ENCODE data around the gene BCL2L13.
A peak's percentile ranks its signal among the peaks of the same experiment; 100 is the strongest.

Gene BCL2L13

GRCh38 chr22:17719911-17720310 is 81.4 kb downstream of the BCL2L13 start:
- DNase-seq = no peak
- H3K14ac ChIP-seq (ENCODE audit: low read length in 2 of 2) = no peak overlapping the region
- no peak overlapping the region for H4K8ac ChIP-seq (ENCODE audit: low read length)
- H2BK15ac ChIP-seq (ENCODE audit: low read depth, poor library complexity, severe bottlenecking) = no peak overlapping the region
- whole genome bisulfite sequencing = 96% methylated on average over 3 of the region's 5 CpGs
- no peak overlapping the region for H2BK12ac ChIP-seq (ENCODE audit: low read length in 2 of 2)
- H4K91ac ChIP-seq (ENCODE audit: low read length) = no peak overlapping the region
- no peak overlapping the region for H2BK5ac ChIP-seq (ENCODE audit: low read depth, low read length, poor library complexity, severe bottlenecking)
- no peak overlapping the region for H3K23ac ChIP-seq (ENCODE audit: low read length in 2 of 2)
- no peaks in the 10 kb centered on the region for H3K9me3 ChIP-seq (ENCODE audit: control insufficient read depth, low read length)
- no peak overlapping the region for H3K4ac ChIP-seq (ENCODE audit: low read depth in 1 of 2, low read length in 2 of 2)
- no peak overlapping the region for H3K9ac ChIP-seq (ENCODE audit: low read length)
- H3K18ac ChIP-seq (ENCODE audit: low read depth in 1 of 2, low read length in 2 of 2) = no peak overlapping the region
- no peak overlapping the region for H3K4me2 ChIP-seq (ENCODE audit: low read length, poor library complexity, severe bottlenecking)
- no peak overlapping the region for H3K4me3 ChIP-seq (ENCODE audit: insufficient read depth in 1 of 2, low read depth in 1 of 2, low read length in 2 of 2)
- peaks cover 2 to 18% of the 10 kb centered on the region in 2 experiments for H3K36me3 ChIP-seq (ENCODE audit: control insufficient read depth in 1 of 2, insufficient read depth in 2 of 2, low read depth in 1 of 2, low read length in 2 of 2)
- peaks cover 2% of the 10 kb centered on the region for H3K4me1 ChIP-seq (ENCODE audit: control insufficient read depth, insufficient read depth, low read depth, low read length)
- no peak overlapping the region for H2BK120ac ChIP-seq (ENCODE audit: low read depth, low read length)
- no peak overlapping the region for H2AFZ ChIP-seq (ENCODE audit: low read depth, low read length)
- H3K27ac ChIP-seq (ENCODE audit: low read length, poor library complexity, severe bottlenecking) = no peak overlapping the region
- H2AK5ac ChIP-seq (ENCODE audit: low read length, severe bottlenecking) = no peak overlapping the region
- H3K27me3 ChIP-seq (ENCODE audit: control insufficient read depth in 1 of 2, insufficient read depth in 1 of 2, low read length in 2 of 2) = no peaks in the 10 kb centered on the region
- H3K79me1 ChIP-seq (replicated peaks; ENCODE audit: low read length, poor library complexity, severe bottlenecking) = peaks cover 13% of the 10 kb centered on the region

DNA sequence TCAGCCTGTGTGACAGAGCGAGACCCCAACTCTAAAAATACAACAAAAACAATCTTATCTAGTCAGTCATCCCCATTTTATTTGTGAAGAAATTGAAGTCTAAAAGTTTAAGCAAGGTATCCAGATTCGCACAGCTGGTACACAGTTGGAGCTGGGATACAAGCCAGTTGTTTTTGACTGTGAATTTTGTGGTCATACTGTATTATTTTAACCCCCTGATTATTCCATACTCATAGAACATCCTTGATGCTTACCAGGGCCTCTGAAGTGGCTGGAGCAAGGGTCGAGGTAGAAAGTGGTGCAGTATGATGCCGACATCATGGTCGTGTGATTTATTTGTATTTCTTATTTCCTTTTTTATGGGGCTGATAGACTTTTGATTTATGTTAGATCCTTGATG is 85.7 kb downstream of the BCL2L13 start:
- Histone ChIP-seq H3K4ac (ENCODE audit: low read depth in 1 of 2, low read length in 2 of 2) (no peak overlapping the region), H3K27ac (ENCODE audit: low read length, poor library complexity, severe bottlenecking) (no peak overlapping the region), H2AK5ac (ENCODE audit: low read length, severe bottlenecking) (no peak overlapping the region), H3K27me3 (ENCODE audit: control insufficient read depth in 1 of 2, insufficient read depth in 1 of 2, low read length in 2 of 2) (no peaks in the 10 kb centered on the region), H4K8ac (ENCODE audit: low read length) (no peak overlapping the region), H2BK5ac (ENCODE audit: low read depth, low read length, poor library complexity, severe bottlenecking) (no peak overlapping the region), H4K91ac (ENCODE audit: low read length) (no peak overlapping the region), H3K4me2 (ENCODE audit: low read length, poor library complexity, severe bottlenecking) (no peak overlapping the region), H3K23ac (ENCODE audit: low read length in 2 of 2) (no peak overlapping the region), H3K9me3 (ENCODE audit: control insufficient read depth, low read length) (no peaks in the 10 kb centered on the region), H2BK15ac (ENCODE audit: low read depth, poor library complexity, severe bottlenecking) (no peak overlapping the region), H3K36me3 (ENCODE audit: control insufficient read depth in 1 of 2, insufficient read depth in 2 of 2, low read depth in 1 of 2, low read length in 2 of 2) (peaks cover 18 to 41% of the 10 kb centered on the region in 2 experiments), H3K79me1 (replicated peaks; ENCODE audit: low read length, poor library complexity, severe bottlenecking) (peaks cover 16% of the 10 kb centered on the region), H2AFZ (ENCODE audit: low read depth, low read length) (no peak overlapping the region), H3K18ac (ENCODE audit: low read depth in 1 of 2, low read length in 2 of 2) (no peak overlapping the region), H3K4me3 (ENCODE audit: insufficient read depth in 1 of 2, low read depth in 1 of 2, low read length in 2 of 2) (no peak overlapping the region), H2BK12ac (ENCODE audit: low read length in 2 of 2) (no peak overlapping the region), H3K9ac (ENCODE audit: low read length) (no peak overlapping the region), H2BK120ac (ENCODE audit: low read depth, low read length) (no peak overlapping the region), H3K14ac (ENCODE audit: low read length in 2 of 2) (no peak overlapping the region), H3K4me1 (ENCODE audit: control insufficient read depth, insufficient read depth, low read depth, low read length) (peaks cover 12% of the 10 kb centered on the region)
- 96% methylated on average over 3 of the region's 5 CpGs for WGBS
- DNase-seq = no peak

- Histone ChIP-seq H3K4ac (ENCODE audit: low read depth in 1 of 2, low read length in 2 of 2) (no peak overlapping the region), H3K18ac (ENCODE audit: low read depth in 1 of 2, low read length in 2 of 2) (no peak overlapping the region), H2BK120ac (ENCODE audit: low read depth, low read length) (no peak overlapping the region), H3K79me1 (replicated peaks; ENCODE audit: low read length, poor library complexity, severe bottlenecking) (peaks cover 19% of the 10 kb centered on the region), H3K9ac (ENCODE audit: low read length) (no peak overlapping the region), H3K23ac (ENCODE audit: low read length in 2 of 2) (no peak overlapping the region), H4K8ac (ENCODE audit: low read length) (no peak overlapping the region), H4K91ac (ENCODE audit: low read length) (no peak overlapping the region), H3K27ac (ENCODE audit: low read length, poor library complexity, severe bottlenecking) (peak overlapping the region; percentile 41), H2BK15ac (ENCODE audit: low read depth, poor library complexity, severe bottlenecking) (no peak overlapping the region), H2AK5ac (ENCODE audit: low read length, severe bottlenecking) (peak overlapping the region; percentile 31), H3K4me2 (ENCODE audit: low read length, poor library complexity, severe bottlenecking) (no peak overlapping the region), H2BK5ac (ENCODE audit: low read depth, low read length, poor library complexity, severe bottlenecking) (no peak overlapping the region), H3K4me3 (ENCODE audit: insufficient read depth in 1 of 2, low read depth in 1 of 2, low read length in 2 of 2) (no peak overlapping the region), H3K36me3 (ENCODE audit: control insufficient read depth in 1 of 2, insufficient read depth in 2 of 2, low read depth in 1 of 2, low read length in 2 of 2) (peaks cover 23 to 48% of the 10 kb centered on the region in 2 experiments), H3K14ac (ENCODE audit: low read length in 2 of 2) (no peak overlapping the region), H2BK12ac (ENCODE audit: low read length in 2 of 2) (no peak overlapping the region), H2AFZ (ENCODE audit: low read depth, low read length) (no peak overlapping the region), H3K4me1 (ENCODE audit: control insufficient read depth, insufficient read depth, low read depth, low read length) (peaks cover 12% of the 10 kb centered on the region), H3K27me3 (ENCODE audit: control insufficient read depth in 1 of 2, insufficient read depth in 1 of 2, low read length in 2 of 2) (no peaks in the 10 kb centered on the region), H3K9me3 (ENCODE audit: control insufficient read depth, low read length) (no peaks in the 10 kb centered on the region)
- WGBS = 68% methylated on average over 7 of the region's 8 CpGs
- no peak for DNase-seq
Observed at GRCh38 chr22:17724678-17725499, 86.3 kb downstream of the BCL2L13 start.

DNA sequence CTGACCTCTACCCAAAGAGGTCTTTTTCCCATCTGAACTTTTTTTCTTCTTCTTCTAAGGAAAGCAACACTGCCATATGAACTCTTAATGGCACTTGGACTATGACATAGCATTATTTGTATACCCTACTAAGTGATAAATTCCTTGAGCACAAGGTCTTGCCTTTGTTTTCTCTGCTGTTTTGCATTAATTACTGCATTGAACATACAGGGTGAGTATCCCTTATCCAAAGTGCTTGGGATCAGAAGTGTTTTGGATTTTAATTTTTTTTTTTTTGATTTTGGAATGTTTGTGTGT is 86.9 kb downstream of the BCL2L13 start:
- no peaks in the 10 kb centered on the region for H3K27me3 ChIP-seq (ENCODE audit: control insufficient read depth in 1 of 2, insufficient read depth in 1 of 2, low read length in 2 of 2)
- H3K4ac ChIP-seq (ENCODE audit: low read depth in 1 of 2, low read length in 2 of 2) = no peak overlapping the region
- H3K14ac ChIP-seq (ENCODE audit: low read length in 2 of 2) = no peak overlapping the region
- H4K8ac ChIP-seq (ENCODE audit: low read length) = no peak overlapping the region
- no peak overlapping the region for H2BK120ac ChIP-seq (ENCODE audit: low read depth, low read length)
- H2BK15ac ChIP-seq (ENCODE audit: low read depth, poor library complexity, severe bottlenecking) = no peak overlapping the region
- no peak for DNase-seq
- peaks cover 12% of the 10 kb centered on the region for H3K4me1 ChIP-seq (ENCODE audit: control insufficient read depth, insufficient read depth, low read depth, low read length)
- H3K9me3 ChIP-seq (ENCODE audit: control insufficient read depth, low read length) = no peaks in the 10 kb centered on the region
- no peak overlapping the region for H3K4me2 ChIP-seq (ENCODE audit: low read length, poor library complexity, severe bottlenecking)
- no peak overlapping the region for H3K9ac ChIP-seq (ENCODE audit: low read length)
- no peak overlapping the region for H4K91ac ChIP-seq (ENCODE audit: low read length)
- H2AK5ac ChIP-seq (ENCODE audit: low read length, severe bottlenecking) = peak overlapping the region; percentile 18
- peaks cover 22% of the 10 kb centered on the region for H3K79me1 ChIP-seq (replicated peaks; ENCODE audit: low read length, poor library complexity, severe bottlenecking)
- H3K23ac ChIP-seq (ENCODE audit: low read length in 2 of 2) = no peak overlapping the region
- no peak overlapping the region for H2BK5ac ChIP-seq (ENCODE audit: low read depth, low read length, poor library complexity, severe bottlenecking)
- peaks cover 26 to 53% of the 10 kb centered on the region in 2 experiments for H3K36me3 ChIP-seq (ENCODE audit: control insufficient read depth in 1 of 2, insufficient read depth in 2 of 2, low read depth in 1 of 2, low read length in 2 of 2)
- H2BK12ac ChIP-seq (ENCODE audit: low read length in 2 of 2) = no peak overlapping the region
- peak overlapping the region; percentile 41 for H3K27ac ChIP-seq (ENCODE audit: low read length, poor library complexity, severe bottlenecking)
- H2AFZ ChIP-seq (ENCODE audit: low read depth, low read length) = no peak overlapping the region
- H3K18ac ChIP-seq (ENCODE audit: low read depth in 1 of 2, low read length in 2 of 2) = no peak overlapping the region
- H3K4me3 ChIP-seq (ENCODE audit: insufficient read depth in 1 of 2, low read depth in 1 of 2, low read length in 2 of 2) = no peak overlapping the region
